ENCODE data around the gene ABHD10.

ABHD10 gene

GRCh38 chr3:112002096-112002971 is 23.5 kb downstream of the ABHD10 start:
- H3K4me1 Mint-ChIP-seq (ENCODE audit: low read depth): peaks cover 67% of the 10 kb centered on the region
- no peaks in the 10 kb centered on the region for H3K36me3 Mint-ChIP-seq (ENCODE audit: low read depth)
- peak overlapping the region; percentile 61 for H3K4me3 Mint-ChIP-seq
- no peaks in the 10 kb centered on the region for H3K9me3 Mint-ChIP-seq
- no peaks in the 10 kb centered on the region for H3K27me3 Mint-ChIP-seq
- H3K27ac Mint-ChIP-seq: peak overlapping the region; percentile 84

- Mint-ChIP-seq H3K9me3 (no peaks in the 10 kb centered on the region), H3K27ac (peak overlapping the region; percentile 84), H3K4me3 (no peak overlapping the region), H3K36me3 (ENCODE audit: low read depth) (no peaks in the 10 kb centered on the region), H3K4me1 (ENCODE audit: low read depth) (peaks cover 65% of the 10 kb centered on the region), H3K27me3 (no peaks in the 10 kb centered on the region)
Observed at GRCh38 chr3:112003321-112004080, 24.7 kb downstream of the ABHD10 start.

- Mint-ChIP-seq H3K27ac (peak overlapping the region; percentile 0), H3K4me3 (no peak overlapping the region), H3K4me1 (ENCODE audit: low read depth) (peaks cover 58% of the 10 kb centered on the region)
Observed at GRCh38 chr3:112004187-112004586, 25.4 kb downstream of the ABHD10 start.

GRCh38 chr3:112004669-112005068 is 25.8 kb downstream of the ABHD10 start:
- no peaks in the 10 kb centered on the region for H3K36me3 Mint-ChIP-seq (ENCODE audit: low read depth)
- H3K9me3 Mint-ChIP-seq: no peaks in the 10 kb centered on the region
- H3K27ac Mint-ChIP-seq: peak overlapping the region; percentile 69
- peaks cover 54% of the 10 kb centered on the region for H3K4me1 Mint-ChIP-seq (ENCODE audit: low read depth)
- H3K27me3 Mint-ChIP-seq: no peaks in the 10 kb centered on the region
- no peak overlapping the region for H3K4me3 Mint-ChIP-seq

More at GRCh38 chr3:112004187-112004586, 25.4 kb downstream of the ABHD10 start:
- H3K27me3 Mint-ChIP-seq: no peaks in the 10 kb centered on the region
- H3K36me3 Mint-ChIP-seq (ENCODE audit: low read depth): no peaks in the 10 kb centered on the region
- H3K9me3 Mint-ChIP-seq: no peaks in the 10 kb centered on the region

- Mint-ChIP-seq H3K36me3 (ENCODE audit: low read depth) (no peaks in the 10 kb centered on the region), H3K9me3 (no peaks in the 10 kb centered on the region), H3K4me3 (no peak overlapping the region), H3K27ac (peak overlapping the region; percentile 69), H3K4me1 (ENCODE audit: low read depth) (peaks cover 51% of the 10 kb centered on the region), H3K27me3 (no peaks in the 10 kb centered on the region)
Observed at GRCh38 chr3:112005091-112005672, 26.4 kb downstream of the ABHD10 start.

- no peaks in the 10 kb centered on the region for H3K27me3 Mint-ChIP-seq
- H3K9me3 Mint-ChIP-seq: no peaks in the 10 kb centered on the region
- peaks cover 34% of the 10 kb centered on the region for H3K4me1 Mint-ChIP-seq (ENCODE audit: low read depth)
- no peak overlapping the region for H3K27ac Mint-ChIP-seq
- H3K4me3 Mint-ChIP-seq: no peak overlapping the region
- H3K36me3 Mint-ChIP-seq (ENCODE audit: low read depth): no peaks in the 10 kb centered on the region
Observed at GRCh38 chr3:112007633-112008032, 28.8 kb downstream of the ABHD10 start.

- H3K4me1 Mint-ChIP-seq (ENCODE audit: low read depth): peaks cover 28% of the 10 kb centered on the region
- no peak overlapping the region for H3K4me3 Mint-ChIP-seq
- H3K27ac Mint-ChIP-seq: no peak overlapping the region
- no peaks in the 10 kb centered on the region for H3K36me3 Mint-ChIP-seq (ENCODE audit: low read depth)
- H3K27me3 Mint-ChIP-seq: no peaks in the 10 kb centered on the region
- H3K9me3 Mint-ChIP-seq: no peaks in the 10 kb centered on the region
Observed at GRCh38 chr3:112009670-112010069, 30.8 kb downstream of the ABHD10 start.

- H3K27me3 Mint-ChIP-seq: no peaks in the 10 kb centered on the region
- H3K4me1 Mint-ChIP-seq (ENCODE audit: low read depth): peaks cover 20% of the 10 kb centered on the region
- no peaks in the 10 kb centered on the region for H3K36me3 Mint-ChIP-seq (ENCODE audit: low read depth)
- H3K4me3 Mint-ChIP-seq: no peak overlapping the region
- H3K27ac Mint-ChIP-seq: no peak overlapping the region
- no peaks in the 10 kb centered on the region for H3K9me3 Mint-ChIP-seq
Observed at GRCh38 chr3:112010636-112011035, 31.8 kb downstream of the ABHD10 start.

GRCh38 chr3:112011376-112011940 is 32.6 kb downstream of the ABHD10 start:
- Mint-ChIP-seq H3K4me1 (ENCODE audit: low read depth) (peaks cover 20% of the 10 kb centered on the region), H3K27me3 (no peaks in the 10 kb centered on the region), H3K4me3 (no peak overlapping the region), H3K27ac (no peak overlapping the region), H3K9me3 (no peaks in the 10 kb centered on the region), H3K36me3 (ENCODE audit: low read depth) (no peaks in the 10 kb centered on the region)

GRCh38 chr3:112012205-112012992 is 33.6 kb downstream of the ABHD10 start:
- H3K27me3 Mint-ChIP-seq: no peaks in the 10 kb centered on the region
- no peaks in the 10 kb centered on the region for H3K9me3 Mint-ChIP-seq
- H3K36me3 Mint-ChIP-seq (ENCODE audit: low read depth): no peaks in the 10 kb centered on the region
- peaks cover 28% of the 10 kb centered on the region for H3K4me1 Mint-ChIP-seq (ENCODE audit: low read depth)
- H3K27ac Mint-ChIP-seq: peak overlapping the region; percentile 70
- no peak overlapping the region for H3K4me3 Mint-ChIP-seq

GRCh38 chr3:112013058-112013783 is 34.4 kb downstream of the ABHD10 start:
- H3K4me3 Mint-ChIP-seq: no peak overlapping the region
- H3K27ac Mint-ChIP-seq: peak overlapping the region; percentile 70
- no peaks in the 10 kb centered on the region for H3K27me3 Mint-ChIP-seq
- H3K36me3 Mint-ChIP-seq (ENCODE audit: low read depth): no peaks in the 10 kb centered on the region
- H3K9me3 Mint-ChIP-seq: no peaks in the 10 kb centered on the region
- peaks cover 30% of the 10 kb centered on the region for H3K4me1 Mint-ChIP-seq (ENCODE audit: low read depth)

- H3K36me3 Mint-ChIP-seq (ENCODE audit: low read depth): no peaks in the 10 kb centered on the region
- H3K4me3 Mint-ChIP-seq: no peak overlapping the region
- peak overlapping the region; percentile 70 for H3K27ac Mint-ChIP-seq
- no peaks in the 10 kb centered on the region for H3K9me3 Mint-ChIP-seq
- H3K4me1 Mint-ChIP-seq (ENCODE audit: low read depth): peaks cover 30% of the 10 kb centered on the region
- H3K27me3 Mint-ChIP-seq: no peaks in the 10 kb centered on the region
Observed at GRCh38 chr3:112013784-112014143, 34.9 kb downstream of the ABHD10 start.

- Mint-ChIP-seq H3K9me3 (no peaks in the 10 kb centered on the region), H3K4me1 (ENCODE audit: low read depth) (peaks cover 30% of the 10 kb centered on the region), H3K27me3 (no peaks in the 10 kb centered on the region), H3K36me3 (ENCODE audit: low read depth) (no peaks in the 10 kb centered on the region), H3K4me3 (no peak overlapping the region), H3K27ac (peak overlapping the region; percentile 54)
Observed at GRCh38 chr3:112017091-112017490, 38.3 kb downstream of the ABHD10 start.

- Mint-ChIP-seq H3K4me3 (no peak overlapping the region), H3K27me3 (no peaks in the 10 kb centered on the region), H3K27ac (no peak overlapping the region), H3K9me3 (no peaks in the 10 kb centered on the region), H3K36me3 (ENCODE audit: low read depth) (no peaks in the 10 kb centered on the region), H3K4me1 (ENCODE audit: low read depth) (peaks cover 15% of the 10 kb centered on the region)
Observed at GRCh38 chr3:112018712-112019111, 39.9 kb downstream of the ABHD10 start.

All from stimulated activated naive CD8-positive, alpha-beta T cell treated with anti-CD3 and anti-CD28 coated beads, Interleukin-15, Interleukin-2, amounts not matched to agents 100 ng/mL and 50 ng/mL, for 24 hours (primary cell).